ENCODE results near the gene PPP6R3.

PPP6R3 gene

DNA sequence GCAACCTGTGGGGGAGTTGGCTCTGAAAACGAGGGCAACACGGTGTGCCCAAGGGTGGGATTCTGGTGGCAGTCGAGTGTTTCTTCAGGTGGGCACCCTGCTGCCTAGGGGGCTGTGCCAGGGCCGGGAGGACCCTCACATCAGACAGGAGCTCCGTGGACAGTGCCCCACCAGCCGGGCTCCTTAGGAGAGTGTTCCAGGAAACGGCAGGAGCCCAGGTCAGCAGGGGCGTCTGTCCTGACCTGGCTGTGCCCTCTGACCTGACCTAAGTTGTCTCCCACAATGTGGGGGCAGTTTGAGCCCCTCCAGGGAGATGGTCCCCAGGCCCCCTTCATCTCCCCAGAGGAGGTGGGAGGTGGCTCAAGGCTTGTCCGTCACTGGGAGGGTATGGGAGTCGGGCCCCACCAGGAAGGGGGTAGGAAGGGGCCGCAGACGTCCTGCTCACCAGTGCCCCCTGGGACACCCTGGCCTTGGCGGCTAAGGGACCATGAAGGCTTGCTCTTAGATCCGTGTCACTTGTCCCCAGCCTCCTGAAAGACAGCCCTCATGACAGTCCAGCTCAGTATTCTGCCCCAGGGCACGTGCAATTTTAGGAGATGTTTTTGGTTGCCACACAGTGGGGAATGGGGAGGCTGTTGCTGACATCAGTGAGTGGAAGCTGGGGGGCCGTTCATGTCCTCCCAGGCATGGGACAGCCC is 191.6 kb downstream of the PPP6R3 start:
- no peak for DNase-seq (ENCODE audit: low spot score)

DNA sequence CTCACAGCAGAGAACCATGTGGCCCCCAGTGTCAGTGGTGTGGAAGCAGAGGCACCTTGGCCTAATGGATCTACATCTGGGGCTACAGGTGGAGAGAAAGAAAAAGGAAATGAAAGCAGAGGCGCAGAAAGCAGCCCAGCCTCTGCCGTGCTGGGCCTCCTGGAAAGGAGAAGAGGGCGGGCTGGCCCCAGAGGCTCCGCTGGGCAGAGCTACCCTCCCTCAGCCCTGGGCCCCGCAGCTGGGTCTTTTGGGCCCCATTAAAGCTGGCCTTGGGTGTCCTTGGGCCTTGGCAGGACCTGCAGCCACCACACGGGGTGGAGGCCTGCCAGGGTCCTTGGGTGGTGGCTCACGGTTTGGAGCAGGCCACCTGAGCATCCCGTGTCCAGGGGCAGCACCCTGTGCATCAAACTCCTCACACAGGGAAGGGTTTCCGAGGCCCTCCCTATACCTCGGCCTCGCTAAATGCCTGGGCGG is 192.2 kb downstream of the PPP6R3 start:
- DNase-seq (ENCODE audit: low spot score): no peak

DNA sequence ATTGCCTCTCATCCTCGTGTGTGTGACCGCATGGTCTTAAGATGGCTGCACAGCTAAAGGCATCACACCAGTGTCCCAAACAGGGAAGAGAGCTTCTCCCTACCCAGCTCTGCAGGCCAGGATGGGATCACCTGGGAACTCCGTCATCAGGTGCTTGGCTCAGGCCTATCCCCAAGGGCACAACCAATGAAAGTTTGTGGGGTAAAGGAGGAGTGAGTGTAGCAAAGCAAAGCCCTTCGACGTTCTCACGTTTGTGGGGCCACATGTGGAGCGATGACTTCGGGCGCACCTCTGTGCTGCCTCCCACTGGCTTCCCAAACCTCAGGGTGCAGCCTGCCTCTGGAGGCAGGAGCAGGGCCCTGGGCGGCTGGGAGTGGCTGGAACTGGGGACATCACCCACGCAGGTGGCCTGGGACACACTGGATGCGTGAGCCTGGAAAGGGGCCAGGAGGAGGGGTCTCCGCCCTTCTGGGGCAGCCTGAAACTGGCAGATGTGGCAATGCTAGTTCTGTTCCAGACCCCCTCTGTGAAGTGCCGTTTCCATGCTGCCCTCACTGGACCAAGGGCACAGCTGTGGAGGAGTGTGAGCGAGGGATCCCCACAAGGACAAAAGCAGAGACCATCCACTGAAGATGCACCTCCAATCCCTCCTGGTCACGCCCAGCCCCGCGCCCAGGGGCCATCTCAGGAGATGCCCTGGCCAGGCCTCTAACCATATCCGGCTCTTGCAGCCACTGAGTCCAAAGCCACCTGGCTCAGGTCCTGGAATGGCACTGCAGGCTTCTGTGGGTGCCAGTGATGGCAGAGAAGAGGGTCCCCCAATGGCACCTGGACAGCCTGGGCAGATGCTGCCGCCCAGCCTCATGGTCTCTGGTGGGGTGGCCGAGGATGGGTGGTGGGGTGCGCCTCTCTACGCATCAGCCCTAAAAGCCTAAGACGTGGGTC is 193.2 kb downstream of the PPP6R3 start:
- no peak for DNase-seq (ENCODE audit: low spot score)

- no peak for DNase-seq (ENCODE audit: low spot score)
These were observed 194.4 kb downstream of the PPP6R3 start for GRCh38 chr11:68654978-68655377.

DNA sequence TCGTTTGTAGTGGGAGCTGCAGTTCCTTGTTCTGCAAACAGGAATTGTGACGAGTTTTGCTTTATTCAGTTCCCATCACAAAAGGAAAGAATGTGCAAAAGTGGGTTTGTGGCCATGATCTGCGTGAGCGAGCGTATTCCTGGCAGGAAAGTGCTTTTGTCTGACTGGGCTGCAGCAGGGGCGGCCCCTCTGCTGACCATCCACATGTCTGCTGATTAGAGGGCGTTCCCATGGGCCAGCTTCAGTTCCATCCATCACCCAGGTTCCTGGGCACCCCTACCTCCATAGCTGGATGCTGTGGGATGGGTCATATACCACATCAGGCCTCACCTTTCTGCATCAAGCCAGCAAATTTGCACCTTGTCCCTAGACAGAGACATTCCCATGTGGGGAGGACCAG is 194.9 kb downstream of the PPP6R3 start:
- no peak for DNase-seq (ENCODE audit: low spot score)

DNA sequence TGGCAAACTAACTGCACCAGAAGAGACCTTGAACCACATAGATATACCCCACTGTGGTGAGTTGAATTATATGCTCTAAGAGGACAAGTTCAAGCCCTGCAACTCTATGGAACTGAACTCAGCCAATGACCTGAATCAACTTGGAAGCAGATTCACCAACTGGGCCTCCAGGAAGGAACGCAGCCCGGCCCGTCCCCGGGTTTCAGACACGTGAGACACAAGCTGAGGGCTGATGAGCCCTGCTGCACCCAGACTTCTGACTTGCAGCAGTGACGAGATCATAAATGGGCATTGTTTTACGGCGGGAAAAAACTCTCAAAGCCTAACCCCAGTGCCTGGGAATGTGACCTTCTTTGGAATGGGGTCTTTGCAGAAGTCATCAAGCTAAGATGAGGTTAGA is 195.3 kb downstream of the PPP6R3 start:
- no peak for DNase-seq (ENCODE audit: low spot score)

GRCh38 chr11:68657021-68657780 is 196.6 kb downstream of the PPP6R3 start:
- no peak for DNase-seq (ENCODE audit: low spot score)

DNA sequence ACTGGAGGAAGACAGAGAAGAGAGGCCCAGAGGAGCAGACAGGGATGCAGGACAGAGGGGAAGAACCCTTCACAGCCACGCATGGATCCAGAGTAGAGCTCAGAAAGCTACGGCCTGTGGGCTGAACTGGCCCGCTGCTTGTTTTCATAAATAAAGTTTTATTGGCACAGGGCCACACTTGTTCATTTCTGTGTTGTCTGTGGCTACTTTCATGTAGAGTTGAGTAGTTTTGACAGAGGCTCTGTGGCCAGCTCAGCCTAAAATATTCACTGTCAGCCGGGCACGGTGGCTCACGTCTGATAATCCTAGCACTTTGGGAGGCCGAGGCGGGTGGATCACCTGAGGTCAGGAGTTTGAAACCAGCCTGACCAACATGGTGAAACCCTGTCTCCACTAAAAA is 197.5 kb downstream of the PPP6R3 start:
- DNase-seq (ENCODE audit: low spot score): no peak

DNA sequence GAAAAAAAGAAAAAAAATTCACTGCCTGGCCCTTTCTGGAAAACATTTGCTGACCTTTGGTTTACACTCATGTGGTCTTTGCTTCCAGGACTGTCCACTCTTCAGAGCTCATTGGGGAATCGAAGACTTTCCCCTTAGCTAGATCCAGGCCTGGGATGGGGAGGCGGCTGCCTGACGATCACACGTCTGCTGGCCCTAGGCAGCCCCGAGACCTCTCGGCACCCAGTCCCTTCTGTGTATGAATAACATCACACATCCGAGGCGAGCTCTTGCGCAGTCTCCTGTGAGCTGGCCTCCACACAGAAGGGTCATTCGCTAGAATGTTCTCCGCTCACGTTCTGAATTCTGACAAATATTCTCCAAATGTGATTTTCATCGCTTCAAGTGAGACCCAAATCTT is 198.1 kb downstream of the PPP6R3 start:
- no peak for DNase-seq (ENCODE audit: low spot score)

DNA sequence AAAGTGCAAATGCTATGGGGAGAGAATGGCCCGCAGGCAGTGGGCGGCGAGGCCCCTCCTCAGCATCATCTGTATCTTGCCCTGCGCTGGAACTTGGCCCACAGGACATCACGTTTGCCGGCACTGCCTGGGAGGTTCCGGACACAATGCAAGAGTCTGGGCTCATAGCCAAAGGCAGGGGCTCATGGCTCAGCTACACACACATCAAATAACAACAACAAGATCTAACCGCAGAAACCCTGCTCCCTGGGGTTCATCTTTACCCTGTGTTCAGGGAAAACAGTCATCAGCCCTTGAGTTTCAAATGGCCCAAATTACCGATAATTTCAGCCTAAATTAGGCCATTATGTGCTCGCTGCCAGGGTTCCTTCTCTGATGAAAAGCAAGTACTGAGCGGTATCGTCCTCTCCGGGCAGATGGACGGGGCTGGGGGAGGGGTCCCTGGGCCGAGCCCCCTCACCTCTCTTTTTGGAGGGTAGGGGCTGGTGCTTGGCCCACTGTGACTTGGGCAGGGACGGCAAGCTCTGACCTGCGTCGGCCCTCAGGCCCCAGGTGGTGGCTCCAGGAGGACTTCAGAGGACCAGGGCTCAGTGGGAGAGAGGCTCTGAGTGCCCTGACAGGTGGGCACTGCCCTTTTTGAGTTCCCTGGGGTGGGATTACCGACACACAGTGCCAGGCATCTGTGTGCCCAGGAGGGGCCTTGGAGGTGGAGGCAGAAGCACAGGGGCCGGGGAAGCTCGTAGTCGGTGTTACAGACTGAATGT is 198.8 kb downstream of the PPP6R3 start:
- DNase-seq (ENCODE audit: low spot score): peak; percentile 43

GRCh38 chr11:68660066-68660810 is 199.7 kb downstream of the PPP6R3 start:
- no peak for DNase-seq (ENCODE audit: low spot score)

DNA sequence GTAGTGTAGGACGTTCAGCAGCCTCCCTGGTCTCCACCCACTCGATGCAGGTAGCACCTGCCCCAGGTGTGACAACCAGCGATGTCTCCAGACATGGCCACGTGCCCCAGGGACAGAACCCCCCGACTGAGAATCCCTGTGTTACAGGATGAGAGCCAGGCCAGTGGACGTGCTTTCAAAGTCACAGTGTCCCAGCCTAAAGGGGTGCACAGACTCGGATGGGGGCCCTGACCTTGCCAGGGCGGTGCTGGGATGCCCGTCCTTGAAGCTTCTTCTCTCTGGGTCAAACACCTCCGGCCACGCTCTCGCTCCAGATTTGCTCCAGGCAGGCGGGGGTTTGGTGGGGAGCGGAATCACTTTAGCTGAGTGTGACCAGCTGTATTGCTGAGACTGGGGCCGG is 200.5 kb downstream of the PPP6R3 start:
- no peak for DNase-seq (ENCODE audit: low spot score)

- no peak for DNase-seq (ENCODE audit: low spot score)
These were observed 201.4 kb downstream of the PPP6R3 start for GRCh38 chr11:68661697-68662603.

- DNase-seq (ENCODE audit: low spot score): no peak
These were observed 203.0 kb downstream of the PPP6R3 start for GRCh38 chr11:68663482-68664010.

- no peak for DNase-seq (ENCODE audit: low spot score)
These were observed 203.6 kb downstream of the PPP6R3 start for GRCh38 chr11:68664141-68664540.

DNA sequence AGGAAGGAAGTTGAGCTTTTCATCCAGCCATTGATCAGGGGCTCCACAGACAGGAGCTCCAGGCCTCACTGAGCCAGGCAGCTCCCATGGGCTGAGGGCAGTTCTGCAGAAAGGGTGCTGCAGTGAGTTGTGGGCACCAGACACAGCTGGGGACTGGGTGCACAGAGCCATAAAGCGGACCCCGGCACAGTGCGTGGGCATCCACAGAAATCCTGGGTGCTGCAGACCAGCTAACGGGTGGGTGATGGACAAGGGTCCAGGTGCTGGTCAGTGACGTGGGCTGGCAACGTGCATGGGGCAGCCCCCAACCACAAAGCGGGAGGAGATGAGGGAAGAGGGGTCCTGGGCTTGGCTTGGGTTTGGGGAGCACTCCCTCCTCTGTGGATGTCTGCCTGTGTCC is 204.4 kb downstream of the PPP6R3 start:
- DNase-seq (ENCODE audit: low spot score): no peak

Measured in Ammon's horn (tissue), 1 donor.